Choroid plexus epithelial cell (primary cell): ENCODE measurements around the gene LMX1A.

Experiments used
- DNase-seq: peaks from one replicate; pipeline ENCODE4 v3.0.0-alpha.2; 2010; ENCODE audit warnings: low read depth
- H3K4me3 ChIP-seq: 2 replicates; pipeline ENCODE4 v1.5.1; 2011; ENCODE audit warnings: low read depth, mild to moderate bottlenecking, control low read depth, low read length, moderate library complexity
- TF ChIP-seq, protein P1 (sequence below): conservative IDR thresholded peaks from 2 replicates; pipeline ENCODE4 v1.5.1; 2011; ENCODE audit warnings: low read depth, mild to moderate bottlenecking, control low read depth, inconsistent platforms, low read length, moderate library complexity

Gene LMX1A

DNA sequence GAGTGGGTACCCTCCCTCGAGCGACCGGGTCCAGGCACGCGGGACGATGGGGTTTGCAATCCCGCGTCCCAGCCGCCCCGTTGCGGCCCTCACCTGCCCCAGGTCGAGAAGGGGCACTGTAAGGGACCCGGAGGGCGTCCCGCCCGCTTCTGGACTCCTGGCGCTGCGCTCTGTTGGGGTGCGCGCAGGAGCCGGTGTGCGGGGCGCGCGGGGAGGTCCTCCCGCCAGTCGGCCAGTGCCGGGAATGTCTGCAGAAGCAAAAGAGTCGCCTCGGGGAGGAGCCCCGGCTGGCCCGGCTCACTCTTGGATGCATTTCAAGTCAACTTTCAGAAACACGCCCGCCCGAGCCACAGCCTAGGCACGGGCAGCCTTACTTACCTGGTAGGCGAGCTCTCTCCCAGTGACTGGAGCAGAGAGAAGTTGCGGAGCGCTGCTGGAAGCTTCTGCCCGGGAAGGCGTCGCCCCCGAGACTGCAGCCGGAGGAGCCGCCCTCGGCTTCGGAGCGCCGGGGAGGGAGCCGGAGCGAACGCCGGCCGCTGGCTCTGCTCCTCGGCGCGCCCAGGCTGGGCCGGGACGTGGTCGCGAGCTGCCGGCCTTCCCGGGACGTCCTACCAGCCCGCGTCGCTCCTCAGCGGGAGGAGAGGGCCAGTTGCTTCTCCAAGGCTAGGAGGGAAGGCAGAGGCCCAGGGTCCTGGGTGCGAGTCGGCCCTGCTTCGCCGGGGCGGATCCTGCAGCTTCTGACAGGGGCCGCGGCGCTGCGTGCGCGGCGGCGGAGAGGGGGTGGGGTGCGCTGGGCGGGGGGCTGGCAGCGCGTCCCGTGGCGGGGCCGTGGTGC lies at the start of gene LMX1A:
Gene LMX1A, minus strand, starts transcription at position 739 of the 835 bp plus-strand sequence. CDS start 1,156 bp downstream, outside the sequence.
- TF ChIP-seq, protein P1, sequence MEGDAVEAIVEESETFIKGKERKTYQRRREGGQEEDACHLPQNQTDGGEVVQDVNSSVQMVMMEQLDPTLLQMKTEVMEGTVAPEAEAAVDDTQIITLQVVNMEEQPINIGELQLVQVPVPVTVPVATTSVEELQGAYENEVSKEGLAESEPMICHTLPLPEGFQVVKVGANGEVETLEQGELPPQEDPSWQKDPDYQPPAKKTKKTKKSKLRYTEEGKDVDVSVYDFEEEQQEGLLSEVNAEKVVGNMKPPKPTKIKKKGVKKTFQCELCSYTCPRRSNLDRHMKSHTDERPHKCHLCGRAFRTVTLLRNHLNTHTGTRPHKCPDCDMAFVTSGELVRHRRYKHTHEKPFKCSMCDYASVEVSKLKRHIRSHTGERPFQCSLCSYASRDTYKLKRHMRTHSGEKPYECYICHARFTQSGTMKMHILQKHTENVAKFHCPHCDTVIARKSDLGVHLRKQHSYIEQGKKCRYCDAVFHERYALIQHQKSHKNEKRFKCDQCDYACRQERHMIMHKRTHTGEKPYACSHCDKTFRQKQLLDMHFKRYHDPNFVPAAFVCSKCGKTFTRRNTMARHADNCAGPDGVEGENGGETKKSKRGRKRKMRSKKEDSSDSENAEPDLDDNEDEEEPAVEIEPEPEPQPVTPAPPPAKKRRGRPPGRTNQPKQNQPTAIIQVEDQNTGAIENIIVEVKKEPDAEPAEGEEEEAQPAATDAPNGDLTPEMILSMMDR: no peak
- no peak for DNase-seq
- no peak within 1 kb of the TSS for H3K4me3 ChIP-seq

DNA sequence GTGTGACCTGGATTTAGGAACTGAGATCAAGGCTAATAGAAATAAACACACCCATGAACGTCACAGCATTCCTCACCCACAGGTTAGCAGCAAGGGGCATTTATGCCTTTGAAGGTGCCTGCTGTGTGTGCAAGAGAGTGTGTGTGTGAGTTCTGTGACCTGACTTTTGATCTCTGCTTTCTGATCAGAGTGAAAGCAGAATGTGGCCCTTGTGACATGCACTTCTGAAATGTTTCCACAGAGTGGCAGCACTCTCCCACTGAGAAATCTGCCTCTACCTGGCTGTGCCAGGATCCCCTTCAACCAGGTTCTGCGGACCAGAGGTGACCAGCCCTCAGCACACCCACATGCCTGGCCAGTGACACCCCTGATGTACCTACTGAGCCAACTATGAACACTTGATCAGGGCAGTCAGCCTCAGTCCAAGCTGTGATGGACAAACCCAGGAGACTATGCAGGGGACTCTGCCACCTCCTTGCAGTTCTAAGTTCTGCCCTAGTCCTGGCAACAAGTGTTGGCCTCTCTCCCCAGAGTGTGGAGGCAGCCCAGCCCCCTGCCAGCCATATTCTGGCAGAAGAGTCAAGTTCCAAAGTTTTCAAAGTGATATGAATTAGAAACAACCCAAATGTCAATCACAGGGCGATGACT lies 47.4 kb upstream of the LMX1A start:
- TF ChIP-seq, protein P1: peak; percentile 62
- no peak overlapping the region for H3K4me3 ChIP-seq
- peak; percentile 13 for DNase-seq

DNA sequence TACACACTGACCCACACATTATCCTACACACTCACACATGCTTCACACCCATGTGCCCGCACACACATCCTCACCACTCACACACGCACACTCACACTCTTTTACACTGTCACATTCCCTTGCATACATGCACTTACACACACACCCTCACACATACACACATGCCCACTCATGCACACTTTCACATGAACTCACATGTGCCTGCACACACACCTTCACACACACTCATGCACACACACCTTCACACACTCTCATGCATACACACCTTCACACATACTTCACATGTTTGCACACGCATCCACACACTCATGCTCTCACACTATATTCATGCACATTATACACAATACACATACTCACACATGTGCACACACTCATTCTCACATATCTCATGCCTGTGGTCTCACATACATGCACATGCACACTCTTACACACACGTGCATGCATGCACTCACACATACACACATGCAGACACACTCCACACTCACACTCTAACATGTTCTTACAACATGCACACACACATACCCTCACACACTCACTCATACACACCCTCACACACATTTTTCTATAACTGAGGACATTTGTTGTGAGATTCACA lies 46.1 kb upstream of the LMX1A start:
- no peak for DNase-seq
- TF ChIP-seq, protein P1: no peak
- H3K4me3 ChIP-seq: no peak overlapping the region

DNA sequence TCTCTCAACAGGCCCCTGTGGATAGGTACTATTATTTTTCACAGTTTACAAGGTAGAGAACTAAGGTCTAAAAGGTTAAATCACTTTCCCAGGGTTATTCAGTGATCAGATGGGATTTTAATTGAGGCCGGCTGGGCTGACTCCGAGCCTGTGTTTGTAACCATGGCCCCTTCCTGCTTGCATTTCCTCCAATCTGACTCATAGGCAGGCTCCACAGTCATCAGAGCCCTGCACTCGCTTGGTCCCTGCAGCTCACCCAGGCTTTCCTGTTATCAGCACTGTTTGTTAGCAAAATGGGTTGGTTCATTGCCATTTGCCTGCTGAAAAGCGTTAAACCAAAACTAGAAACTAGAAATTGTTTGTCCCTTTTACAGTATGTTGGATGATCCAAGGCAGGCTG lies 41.4 kb upstream of the LMX1A start:
- DNase-seq: peak; percentile 42
- H3K4me3 ChIP-seq: no peak overlapping the region
- TF ChIP-seq, protein P1: no peak

DNA sequence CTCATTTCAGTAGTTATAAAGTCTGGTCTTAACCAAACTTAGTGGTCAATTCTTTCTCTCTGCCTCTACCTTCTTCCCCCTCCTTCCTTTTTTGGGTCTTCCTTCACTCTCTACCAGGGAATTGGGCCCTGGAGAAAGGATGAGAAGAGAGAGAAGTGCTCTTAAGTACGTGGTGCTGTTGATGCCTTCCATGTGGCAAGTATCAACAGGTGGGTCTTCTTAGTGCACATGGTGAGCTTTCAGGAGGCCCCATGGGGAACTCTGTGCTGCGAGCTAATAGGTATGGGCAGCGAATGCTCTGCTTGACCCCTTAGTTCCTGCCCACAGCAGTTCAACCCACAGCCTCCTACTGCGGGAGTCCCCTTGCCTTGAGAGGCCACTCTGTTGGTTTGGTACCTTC lies 39.4 kb upstream of the LMX1A start:
- no peak for DNase-seq
- TF ChIP-seq, protein P1: no peak

DNA sequence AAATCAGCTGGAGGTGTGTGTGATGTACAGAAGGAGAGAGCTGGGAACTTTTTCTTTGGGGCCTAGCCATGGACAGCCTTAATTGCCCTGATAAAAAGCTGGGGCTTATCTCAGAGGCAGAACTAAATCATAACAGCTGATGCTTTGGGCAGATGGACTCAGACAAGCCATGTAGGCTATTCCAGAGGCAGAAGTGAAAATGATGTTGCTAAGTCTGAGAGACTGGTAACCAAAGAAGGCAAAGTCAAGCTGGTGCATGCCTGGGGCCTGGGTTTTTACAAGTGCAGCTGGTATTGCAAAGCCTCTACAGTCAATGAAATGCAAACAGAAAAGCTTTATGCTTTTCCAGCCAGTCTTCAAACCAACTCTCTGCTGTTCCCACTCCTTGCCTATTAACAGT lies 39.0 kb upstream of the LMX1A start:
- no peak for DNase-seq
- TF ChIP-seq, protein P1: no peak
- H3K4me3 ChIP-seq: no peak overlapping the region

More for the DNA sequence above, 39.4 kb upstream of the LMX1A start:
- H3K4me3 ChIP-seq: no peak overlapping the region
